Activated naive CD4-positive, alpha-beta T cell treated with Interleukin-2 at 50 U/mL for 16 hours (primary cell): ENCODE data around the gene FUNDC2.
"Not testable (repeated sequence)": the region's sequence is repeated elsewhere in the genome, so short reads cannot be mapped to it uniquely, and the experiment has no call there.

Experiments
- DNase-seq: peaks from one replicate; pipeline ENCODE4 v3.0.0-alpha.2; 2020

The FUNDC2 gene, protein sequence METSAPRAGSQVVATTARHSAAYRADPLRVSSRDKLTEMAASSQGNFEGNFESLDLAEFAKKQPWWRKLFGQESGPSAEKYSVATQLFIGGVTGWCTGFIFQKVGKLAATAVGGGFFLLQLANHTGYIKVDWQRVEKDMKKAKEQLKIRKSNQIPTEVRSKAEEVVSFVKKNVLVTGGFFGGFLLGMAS

DNA sequence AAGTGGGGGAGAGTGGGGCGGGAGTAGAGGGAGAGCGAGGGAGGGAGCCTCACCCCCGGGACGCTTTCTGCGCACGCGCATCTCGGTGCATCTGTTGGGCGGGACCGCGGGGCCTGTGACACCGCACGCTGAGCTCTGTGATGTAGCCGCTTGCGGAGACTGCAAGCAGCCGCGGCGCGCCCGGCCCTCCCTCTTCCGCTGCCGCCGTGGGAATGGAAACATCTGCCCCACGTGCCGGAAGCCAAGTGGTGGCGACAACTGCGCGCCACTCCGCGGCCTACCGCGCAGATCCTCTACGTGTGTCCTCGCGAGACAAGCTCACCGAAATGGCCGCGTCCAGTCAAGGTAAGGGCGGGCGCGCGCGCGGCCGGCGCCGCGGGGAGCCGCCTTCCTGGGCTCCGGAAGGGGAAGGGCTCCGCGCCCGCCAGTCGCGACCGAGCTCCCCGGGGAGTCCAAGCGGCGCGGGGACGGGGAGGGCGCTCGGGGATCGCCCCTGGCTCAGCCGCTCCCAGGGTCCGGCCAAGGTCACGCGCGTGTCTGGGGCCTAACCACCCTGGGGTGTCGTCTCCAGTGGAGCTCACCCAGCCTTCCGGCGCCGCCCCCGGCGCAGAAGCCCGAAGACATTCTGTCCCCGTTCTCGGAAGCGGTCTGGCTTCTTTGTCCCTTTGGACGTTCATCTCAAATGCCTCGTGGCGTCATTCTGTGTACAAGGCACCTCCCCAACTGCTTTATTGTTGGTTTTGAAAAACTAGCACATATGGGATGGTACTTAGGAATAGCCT, at the start of gene FUNDC2:
TSS of gene FUNDC2 (plus strand) at position 118 of the 782 bp plus-strand sequence. CDS start at position 213, 95 bp downstream.
- peak; percentile 93 for DNase-seq

DNA sequence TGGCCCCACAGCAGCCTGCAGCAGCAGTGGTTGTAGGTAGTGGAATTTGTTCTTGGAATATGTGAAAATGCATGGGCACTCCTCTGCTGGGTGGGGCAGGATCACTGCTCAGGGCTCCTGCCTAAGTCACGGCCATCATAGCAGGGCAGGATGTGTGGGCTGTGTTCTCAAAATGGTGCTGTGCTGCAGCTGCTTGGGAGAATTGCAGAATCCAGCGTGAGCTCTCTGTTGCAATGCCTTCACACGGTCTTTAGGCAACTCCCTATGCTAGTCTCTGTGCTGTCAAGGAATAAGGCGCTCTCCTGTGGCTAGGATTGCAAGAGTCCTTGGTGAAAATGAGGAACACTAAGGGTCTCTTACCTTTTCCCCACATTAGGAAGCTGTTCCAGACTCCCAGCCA, 47.0 kb upstream of the FUNDC2 start:
- DNase-seq, result no peak

DNA sequence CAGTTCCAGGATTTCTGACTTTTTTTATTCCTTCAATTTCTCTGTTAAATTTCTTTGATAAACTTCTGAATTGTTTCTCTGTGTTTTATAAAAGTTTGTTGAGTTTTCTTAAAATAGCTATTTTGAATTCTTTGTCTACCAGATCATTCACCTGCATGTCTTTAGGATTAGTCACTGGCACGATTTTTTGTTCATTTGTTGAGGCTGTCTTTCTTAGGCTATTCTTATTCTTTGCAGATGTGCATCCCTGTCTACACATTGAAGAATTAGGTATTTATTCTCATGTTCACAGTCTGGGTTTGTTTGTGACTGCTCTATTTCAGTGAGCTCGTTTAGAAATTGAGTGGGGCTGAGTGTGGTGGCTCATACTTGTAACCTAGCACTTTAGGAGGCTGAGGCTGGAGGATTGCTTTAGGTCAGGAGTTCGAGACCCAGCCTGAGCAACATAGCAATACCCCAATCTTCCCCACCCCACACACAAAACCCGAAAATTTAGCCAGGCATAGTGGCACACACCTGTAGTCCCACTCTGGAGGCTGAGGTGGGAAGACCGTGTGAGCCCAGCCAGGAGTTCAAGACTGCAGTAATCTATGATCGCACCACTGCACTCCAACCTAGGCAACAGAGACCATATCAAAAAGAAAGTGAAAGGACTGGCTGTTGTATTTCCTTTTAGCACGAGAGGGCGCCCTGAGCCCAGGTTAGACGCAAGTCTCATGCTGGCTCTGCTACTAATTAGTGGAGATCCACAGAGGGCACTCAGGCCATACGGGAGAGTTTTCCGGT, 46.1 kb upstream of the FUNDC2 start:
- peak; percentile 69 for DNase-seq

DNA sequence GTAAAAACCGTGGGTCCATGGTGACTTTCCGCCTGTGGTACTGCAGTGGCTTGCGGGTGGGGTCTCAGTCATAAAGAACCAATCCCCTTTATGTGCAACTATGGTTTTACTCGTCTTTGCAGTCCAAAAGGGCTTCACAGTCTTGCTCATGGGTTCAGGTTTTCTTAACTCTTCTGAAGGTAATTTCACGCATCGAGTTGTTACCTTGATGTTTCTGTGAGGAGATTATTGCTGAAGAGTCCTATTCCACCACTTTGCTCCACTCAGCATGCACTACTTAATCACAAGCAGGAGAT, 45.6 kb upstream of the FUNDC2 start:
- DNase-seq, result no peak

DNA sequence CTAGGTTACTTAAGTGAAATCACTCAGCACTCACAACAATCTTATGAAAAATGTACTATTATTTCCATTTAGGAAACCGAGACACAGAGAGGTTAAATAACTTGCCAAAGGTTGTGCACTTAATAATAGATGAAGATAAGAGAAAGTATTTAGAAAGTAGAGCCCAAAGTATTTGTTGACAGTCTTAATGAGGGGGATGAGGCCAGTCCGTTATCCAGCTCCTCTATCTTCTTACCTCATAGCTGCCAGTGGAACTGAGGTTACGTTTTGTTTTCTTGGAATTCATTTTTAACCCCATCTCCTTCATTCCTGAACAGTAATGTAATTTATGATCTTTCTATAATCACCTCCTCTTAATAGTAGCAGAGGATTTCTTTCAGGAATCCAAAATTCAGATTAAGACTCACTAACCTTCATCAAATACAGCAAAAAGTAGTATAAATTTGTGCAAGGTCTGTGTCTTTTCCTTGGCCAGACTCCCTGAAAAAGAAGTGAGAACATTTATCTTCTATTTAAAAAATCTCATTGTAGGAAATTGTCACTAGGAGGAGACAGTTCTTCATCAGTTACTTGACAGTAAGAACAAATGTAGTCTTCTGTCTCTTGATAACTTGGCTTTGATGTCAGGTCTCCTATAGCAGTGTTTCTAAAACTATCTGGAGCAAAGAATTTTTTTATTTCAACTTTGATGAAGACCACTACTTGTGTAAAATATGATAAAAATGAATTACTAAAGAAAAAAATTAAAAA, 39.6 kb upstream of the FUNDC2 start:
- DNase-seq, result no peak

DNA sequence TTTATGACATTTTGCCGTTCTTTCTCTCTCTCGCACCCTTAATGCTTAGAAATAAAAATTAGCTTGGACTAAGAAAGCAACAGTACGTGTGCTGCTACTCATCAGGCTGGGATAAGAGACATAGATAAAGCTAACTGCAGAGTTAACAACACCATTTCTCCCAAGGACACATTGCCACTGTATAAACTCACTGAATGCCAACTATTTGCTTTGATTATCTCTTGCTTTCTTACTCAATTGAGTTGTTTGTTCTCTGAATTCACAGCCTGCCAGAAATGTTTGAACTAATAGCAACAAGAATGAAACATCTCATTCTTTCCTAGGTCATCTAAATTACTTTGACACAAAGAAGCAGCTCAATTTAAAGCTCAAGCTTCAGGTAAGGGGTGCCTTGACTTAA, 38.7 kb upstream of the FUNDC2 start:
- DNase-seq, result no peak

DNA sequence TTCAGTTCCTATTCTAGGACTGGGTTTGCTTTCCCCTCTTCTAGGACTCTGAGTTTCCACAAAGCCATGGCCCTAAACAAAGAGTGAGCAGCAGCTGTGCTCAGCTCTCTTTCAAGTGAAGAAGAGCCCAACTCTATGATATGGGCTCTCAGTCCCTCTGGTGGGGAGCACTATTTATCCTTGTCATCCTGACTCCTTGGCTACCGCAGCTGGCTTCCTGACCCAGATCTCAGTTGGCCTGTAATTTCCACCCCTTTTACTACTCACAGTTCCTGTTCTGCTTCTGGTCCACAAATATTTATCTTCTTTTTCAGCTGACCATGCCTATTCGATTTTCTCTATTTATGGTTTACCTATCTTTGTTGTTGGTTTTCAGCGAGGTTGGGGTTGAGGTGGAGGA, 37.9 kb upstream of the FUNDC2 start:
- no peak for DNase-seq

DNA sequence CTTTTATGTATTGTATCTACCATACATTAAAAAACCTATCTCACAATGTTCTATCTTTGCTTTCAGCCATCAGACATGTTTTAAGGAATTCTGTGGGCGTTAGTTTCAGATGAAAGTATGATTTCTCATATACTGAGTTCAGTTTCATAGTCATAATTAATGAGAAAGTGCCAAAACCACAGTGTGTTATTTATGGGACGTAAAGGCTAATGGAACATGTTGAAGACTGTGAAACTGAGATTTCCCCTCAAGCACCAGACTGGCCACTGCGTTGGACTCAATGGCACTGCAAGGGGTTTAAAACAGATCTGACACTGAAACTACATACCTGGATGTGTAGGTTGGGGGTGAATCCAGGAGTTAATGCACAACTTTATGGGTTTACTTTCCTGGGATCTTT, 36.1 kb upstream of the FUNDC2 start:
- no peak for DNase-seq

DNA sequence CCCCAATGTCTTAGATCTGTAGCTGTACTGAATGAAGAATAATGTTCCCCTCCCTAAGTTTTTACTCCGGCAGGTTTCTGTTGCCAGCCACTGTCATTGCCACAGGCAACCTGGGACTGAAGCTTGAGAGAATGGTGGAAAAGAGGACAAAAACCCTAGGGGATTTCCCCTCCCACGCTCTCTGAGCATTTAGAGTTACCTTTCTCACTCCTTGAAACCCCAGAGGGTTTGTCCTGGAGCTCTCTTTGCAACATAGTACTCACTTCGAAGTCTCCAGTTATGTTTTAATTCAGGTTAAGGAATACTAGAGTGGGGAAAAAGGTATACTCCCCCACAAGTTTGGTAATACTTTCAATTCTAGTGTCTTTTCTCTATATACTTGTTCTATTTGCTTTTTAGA, 35.6 kb upstream of the FUNDC2 start:
- DNase-seq, result peak; percentile 5

DNA sequence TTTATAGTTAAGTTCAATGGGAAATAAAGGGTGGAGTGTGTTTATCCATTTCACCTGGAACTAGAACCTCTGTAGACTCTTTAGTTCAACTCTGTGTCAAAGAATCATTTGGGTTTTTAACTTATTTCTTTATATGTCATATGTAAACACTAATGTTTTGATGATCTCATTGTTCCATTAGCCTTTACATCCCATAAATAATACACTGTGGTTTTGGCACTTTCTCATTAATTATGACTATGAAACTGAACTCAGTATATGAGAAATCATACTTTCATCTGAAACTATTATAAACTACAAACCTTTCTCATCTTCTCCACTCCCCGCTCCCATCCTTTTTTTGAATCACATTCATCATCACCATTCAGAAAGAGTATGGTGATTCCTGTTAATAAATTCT, 35.2 kb upstream of the FUNDC2 start:
- DNase-seq, result no peak

DNA sequence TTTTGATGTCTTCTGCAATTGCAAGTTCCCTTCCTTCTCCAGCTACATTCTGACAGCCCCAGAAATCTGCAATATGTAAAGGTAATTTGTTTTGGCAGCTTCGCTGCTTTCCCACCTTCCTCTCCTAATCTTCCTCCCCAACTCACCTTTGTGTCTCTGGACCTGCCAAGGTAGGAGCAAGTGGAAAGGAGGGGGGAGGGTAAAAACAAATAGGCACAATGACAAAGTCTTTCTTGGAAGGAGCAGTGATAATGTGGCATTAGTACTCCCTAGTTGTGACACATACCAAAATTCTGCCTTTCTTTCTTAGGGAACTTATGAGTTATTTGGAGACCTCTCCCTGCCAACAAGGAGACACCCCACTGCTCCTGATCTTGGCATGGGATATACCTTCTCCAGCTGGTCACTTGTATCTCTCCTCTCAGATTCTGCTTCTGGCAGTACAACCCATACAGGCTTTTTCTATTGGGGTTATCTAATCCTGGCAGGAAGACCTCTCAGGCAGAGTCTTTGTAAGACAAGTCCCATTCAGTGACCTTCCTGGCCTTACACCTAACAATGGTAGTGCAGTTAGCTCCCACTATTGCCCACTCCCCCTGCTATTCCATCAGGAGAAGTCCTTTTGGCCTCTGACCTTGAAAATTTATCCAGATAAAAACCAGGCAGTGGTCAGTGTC, 28.3 kb upstream of the FUNDC2 start:
- DNase-seq, result no peak

DNA sequence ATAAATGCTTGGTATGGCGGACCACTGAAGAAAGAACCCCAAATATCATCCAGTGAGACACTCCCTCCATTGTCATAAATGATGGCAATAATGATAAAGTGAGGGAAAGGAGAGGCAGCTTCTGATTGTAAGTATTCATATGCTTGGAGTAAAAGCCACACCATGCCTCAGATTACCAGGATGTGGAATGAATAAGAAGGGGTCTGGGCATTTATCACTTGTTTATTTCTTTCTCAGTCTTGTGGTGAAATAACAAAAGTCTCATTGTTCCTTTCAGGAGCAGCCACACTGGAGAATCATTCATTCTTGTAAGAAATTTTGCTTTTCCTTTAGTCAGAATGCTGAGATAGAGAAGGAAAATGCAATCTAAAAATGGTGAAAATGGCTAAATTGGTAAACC, 25.8 kb upstream of the FUNDC2 start:
- DNase-seq, result no peak

DNA sequence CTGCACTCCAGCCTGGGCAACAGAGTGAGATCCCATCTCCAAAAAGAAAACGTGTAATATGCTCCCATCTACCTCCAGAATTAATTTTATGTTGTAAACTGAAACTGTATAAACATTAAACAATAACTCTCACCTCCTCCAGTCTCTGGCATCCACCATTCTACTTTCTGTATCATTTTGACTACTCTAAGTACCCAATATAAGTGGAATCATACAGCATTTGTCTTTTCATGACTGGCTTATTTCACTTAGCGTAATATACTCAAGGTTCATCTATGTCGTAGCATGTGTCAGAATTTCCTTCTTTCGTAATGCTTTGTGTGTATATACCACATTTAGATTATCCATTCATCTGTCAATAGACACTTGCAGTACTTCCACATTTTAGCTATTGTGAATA, 24.8 kb upstream of the FUNDC2 start:
- DNase-seq, result no peak

DNA sequence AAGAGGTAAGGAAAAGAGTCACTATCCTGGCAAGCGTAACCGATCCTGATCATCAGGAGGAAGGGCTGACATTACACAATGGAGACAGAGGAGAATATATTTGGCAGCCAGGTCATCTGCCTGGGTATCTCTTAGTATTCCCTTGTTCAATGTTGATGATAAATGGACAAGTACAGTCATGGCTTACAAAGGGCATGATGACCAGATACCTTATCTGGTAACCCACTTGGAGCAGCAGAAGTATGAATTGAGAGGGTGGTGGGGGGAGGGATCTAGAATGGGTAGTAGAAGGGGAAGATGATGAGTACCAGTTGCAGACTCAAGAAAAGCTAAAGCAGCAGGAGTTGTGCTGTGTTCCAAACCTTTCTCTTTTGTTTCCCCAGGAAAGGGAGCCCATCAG, 21.5 kb upstream of the FUNDC2 start:
- no peak for DNase-seq

DNA sequence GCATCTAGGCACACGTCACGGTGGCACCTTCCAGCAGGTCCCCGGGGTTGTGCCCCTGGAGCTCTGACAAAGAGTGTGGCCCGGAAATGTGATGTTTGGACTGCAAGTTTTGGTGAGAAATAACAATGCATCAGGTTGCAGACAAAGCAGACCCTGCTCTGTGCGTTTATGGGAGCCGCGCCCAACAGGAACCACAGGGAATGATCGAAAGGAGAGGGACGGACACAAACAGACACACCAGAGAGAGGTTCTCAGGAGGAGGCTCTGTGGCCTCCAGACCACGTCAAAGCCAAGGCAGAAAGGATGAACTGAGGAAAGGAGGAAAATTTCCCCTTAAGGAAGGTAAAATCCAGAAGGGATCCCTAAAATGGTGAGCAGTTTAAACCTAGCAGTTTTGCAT, 20.3 kb upstream of the FUNDC2 start:
- not testable (repeated sequence) for DNase-seq

DNA sequence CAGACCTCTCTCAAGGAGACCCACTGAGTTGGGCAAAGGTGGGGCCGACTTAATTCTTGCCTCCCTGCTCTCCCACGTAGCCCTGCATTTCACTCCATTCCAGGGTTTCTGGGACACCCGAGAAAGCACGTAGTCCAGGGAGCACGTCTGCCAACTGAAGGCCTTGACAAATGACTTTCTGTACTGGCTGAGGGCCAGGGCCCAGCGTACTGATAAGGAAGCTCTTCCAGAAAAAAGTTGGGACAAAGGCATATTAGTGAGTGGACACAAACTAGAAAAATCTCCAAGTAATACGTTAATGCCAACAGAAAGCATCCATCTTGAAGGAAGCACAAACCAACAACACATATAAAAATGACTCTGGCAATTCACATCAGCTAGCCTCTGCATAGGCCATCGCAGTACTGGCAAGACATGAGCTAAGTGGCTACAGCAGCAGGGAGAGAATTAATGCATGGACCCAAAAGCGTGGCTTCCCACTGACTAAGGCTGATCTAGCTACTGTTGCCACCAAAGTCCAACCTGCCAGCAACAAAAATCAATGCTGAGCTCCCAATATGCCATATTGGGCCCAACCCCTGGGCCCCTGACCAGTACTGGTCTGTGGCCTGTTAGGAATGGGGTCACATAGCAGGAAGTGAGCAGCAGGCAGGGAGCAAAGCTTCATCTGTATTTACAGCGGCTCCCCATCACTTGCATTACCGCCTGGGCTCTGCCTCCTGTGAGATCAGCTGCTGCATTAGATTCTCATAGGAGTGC, 19.6 kb upstream of the FUNDC2 start:
- DNase-seq, result not testable (repeated sequence)

DNA sequence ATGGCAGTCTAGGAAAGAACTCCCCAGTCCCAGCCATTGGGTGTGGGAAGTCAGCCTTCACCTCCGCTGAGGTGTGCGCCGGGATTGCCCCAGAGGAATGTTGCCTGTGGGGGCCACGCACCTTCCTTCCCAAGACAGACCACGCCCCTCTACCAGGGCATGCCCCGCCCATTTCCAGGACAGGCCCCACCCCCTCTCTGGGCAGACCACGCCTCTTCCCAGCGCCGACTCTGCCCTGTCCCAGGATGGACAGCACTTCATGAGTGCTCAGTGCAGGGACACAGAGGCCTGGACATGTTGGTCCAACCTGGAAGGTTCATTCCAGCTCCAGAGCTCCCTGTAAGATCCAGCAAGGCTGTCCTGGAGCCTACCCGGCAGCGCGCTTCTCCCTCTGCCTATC, 18.1 kb upstream of the FUNDC2 start:
- not testable (repeated sequence) for DNase-seq

DNA sequence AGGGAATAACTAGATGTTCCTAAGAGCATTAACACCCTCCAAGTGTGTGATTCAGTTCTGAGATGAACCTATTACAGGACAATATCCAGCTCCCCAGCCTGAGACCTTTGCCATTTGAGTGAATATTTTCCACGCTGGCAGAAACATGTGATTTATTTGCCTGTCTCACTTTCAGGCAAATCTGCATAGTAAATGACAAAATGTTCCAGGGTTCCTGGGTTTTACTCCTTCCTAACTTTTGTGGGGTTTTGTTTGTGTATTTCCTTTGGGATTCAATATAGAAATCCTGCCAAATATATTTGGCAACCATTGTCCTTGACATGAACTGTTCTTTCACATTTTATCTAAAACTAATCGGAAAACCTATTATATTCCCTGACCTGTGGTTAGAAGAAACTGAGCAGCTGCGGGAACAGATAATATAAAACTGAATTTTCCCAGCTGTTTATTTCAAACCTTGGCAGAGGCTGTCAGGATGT, 16.6 kb upstream of the FUNDC2 start:
- no peak for DNase-seq

DNA sequence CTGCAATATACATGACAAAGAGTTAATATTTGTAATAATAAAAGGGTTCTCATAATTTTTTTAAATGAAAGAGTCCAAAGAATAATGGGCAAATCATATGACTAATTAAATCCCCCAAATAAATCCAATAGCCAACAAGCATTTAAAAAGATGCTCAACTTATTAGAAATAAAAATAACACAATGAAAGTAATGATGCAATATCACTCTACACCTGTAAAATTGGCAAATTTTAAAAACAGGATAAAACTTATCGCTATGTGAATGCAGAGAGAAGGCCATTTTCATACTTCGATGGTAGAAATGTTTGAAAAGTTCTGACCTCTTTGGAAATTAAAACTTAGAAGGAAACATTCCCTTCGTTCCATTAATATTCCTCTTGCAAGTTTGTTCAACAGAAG, 6.1 kb upstream of the FUNDC2 start:
- no peak for DNase-seq

DNA sequence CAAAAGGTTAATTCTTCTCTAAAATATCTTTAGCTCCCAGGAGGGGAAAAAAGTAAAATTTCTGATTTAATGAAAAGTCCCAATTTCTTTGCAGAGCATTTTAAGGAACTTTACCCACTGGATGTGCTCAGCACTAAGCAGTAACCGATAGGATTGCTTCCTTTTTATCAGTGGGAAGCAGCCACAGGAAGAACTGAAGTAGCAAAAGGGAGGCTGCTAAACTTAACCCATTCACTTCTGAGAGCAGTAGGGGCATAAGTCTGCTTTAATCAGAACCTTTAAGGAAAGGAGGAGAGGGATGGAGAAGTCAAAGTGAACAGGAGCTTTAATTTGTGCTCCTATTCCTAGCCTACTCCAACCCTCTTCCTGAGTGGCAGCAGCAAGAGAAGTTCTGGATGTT, 4.1 kb upstream of the FUNDC2 start, which contains the start of gene F8:
TSS of gene F8 (minus strand) at position 139 of the 400 bp plus-strand sequence. CDS start 171 bp downstream, outside the sequence.
- no peak for DNase-seq

DNA sequence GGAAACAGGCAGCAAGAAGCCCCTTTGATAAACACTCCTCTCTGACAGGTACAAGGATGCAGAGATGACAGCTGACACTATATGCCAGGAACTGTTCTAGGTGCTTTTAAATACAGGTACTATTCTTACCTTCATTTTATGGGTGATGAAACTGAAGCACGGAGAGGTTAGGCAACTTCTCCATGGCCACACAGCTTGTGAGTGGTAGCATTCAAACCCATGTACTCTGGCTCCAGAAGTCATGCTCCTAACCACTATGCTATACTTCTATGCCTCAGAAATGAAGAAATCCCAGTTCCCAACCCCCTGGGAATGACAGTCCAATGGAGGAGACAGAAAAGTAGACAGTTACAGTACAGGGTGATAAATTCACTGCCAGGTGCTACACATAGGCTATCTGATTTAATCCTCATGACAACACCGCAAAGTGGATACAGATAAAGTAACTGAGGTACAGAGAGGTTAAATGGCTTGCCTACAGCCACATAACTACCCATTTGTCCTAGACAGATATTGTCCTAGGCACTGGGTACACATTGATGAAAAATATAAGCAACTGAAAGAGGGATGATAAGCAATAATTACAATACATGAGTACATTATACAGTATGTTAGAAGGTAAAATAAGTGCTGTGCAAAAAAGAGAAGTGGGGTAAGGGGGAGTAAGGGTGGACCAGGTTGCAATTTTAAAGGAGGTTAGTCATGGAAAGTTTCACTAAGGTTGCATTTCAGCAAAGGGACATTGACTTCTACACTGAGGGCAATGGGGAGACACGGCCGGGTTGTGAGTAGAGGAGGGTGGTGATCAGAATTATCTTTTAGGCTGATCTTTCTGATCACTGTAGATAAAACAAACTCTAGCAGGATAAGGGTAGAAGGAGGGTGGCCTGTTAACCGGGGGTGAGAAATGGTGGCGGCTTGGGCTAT, 2.5 kb upstream of the FUNDC2 start:
- DNase-seq, result no peak
